Putamen (tissue), 1 donor: ENCODE results near the gene LBX1.

Experiments
- DNase-seq: peaks from one replicate; pipeline ENCODE4 v3.0.0-alpha.2; 2016; ENCODE audit warnings: low spot score

Gene LBX1

GRCh38 chr10:101225846-101226421, 3.3 kb downstream of the LBX1 start:
- DNase-seq: no peak

GRCh38 chr10:101224910-101225823, 4.1 kb downstream of the LBX1 start:
- no peak for DNase-seq

- no peak for DNase-seq
Observed at GRCh38 chr10:101224060-101224909, 5.0 kb downstream of the LBX1 start.

GRCh38 chr10:101223274-101224059, 5.8 kb downstream of the LBX1 start:
- no peak for DNase-seq

GRCh38 chr10:101222683-101223273, 6.5 kb downstream of the LBX1 start:
- no peak for DNase-seq

DNA sequence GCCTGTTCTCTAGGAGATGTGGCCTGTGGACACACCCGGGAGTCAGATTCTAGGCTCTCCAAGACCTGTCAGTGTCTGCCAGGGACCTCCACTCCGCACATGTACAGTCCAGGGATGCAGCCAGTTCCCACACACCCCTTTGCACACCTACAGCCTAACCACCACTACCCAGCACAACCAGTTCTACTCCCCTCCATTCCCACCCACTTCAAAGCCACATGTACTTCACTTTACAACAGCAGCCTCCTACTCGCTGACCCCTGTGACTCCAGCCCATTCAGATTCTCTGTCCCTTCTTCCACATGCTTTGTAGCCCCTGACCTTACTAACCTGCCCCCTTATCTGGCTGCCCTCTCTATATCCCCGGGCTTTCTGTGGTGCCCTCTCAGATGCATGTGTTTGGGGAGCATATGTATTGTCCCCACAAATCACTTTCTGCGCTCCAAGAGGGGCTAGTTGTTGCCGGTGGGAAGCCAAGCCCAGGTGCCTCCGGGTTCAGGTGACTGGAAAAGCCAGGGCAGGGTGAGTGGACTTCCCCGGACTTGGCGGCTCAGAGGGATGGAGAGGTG, 7.2 kb downstream of the LBX1 start:
- DNase-seq: no peak

DNA sequence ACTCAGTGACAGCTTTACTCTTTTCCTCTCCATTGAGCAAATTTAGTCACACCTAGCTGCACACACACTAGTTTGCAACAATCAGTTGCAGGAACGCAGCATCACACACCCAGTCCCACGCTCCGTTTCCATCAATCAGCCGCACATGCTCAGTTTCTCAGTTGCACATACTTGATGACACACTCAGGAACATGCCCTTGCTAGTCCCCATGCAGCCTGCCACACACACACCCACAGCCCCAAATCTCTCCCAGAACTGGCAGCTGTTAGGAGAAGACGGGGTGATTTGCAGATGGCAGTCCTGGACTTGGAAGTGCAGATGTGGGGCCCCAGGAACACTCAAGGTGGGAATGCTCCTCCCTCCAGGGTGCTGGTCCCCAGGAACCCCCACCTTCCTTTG, 7.7 kb downstream of the LBX1 start:
- DNase-seq: no peak

GRCh38 chr10:101219946-101220451, 9.3 kb downstream of the LBX1 start:
- DNase-seq: no peak

DNA sequence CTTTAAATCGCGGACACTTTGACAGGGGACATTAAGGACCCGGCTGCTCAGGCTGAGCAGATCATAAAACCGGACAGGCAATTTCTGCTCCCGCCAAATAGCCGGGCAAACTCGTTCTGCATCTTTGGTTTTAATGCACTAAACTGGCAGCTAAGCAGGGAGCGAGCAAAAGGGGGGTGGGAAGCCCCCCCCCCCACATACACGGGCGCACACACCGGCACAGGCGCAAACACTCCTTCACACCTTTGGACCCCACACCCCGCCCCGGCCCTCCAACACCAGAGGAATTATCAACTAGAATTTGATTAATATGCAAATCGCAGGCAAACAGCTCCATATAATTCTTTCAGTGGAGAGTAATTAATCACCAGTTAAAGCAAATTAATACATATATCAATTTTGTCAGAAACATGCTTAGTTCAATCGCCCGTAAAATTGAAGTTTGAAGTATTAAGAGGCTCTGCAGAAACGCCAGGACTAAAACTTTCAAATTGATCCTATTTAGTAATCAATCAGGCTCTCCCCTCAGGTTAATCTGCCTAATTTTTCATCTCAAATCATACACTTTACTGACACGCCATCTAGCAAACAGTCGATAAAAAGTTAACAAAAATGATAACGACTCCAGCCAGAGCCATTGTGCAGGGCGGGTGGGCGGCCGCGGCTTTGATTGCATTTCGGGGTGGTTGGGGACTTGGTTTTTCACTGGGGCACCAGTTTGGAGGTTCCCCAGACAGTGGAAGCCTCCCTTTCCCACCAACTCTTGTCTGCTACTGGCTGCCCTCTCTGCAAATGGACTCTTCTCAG, 9.9 kb downstream of the LBX1 start:
- no peak for DNase-seq

- DNase-seq: no peak
Observed at GRCh38 chr10:101218351-101219138, 10.7 kb downstream of the LBX1 start.

- no peak for DNase-seq
Observed at GRCh38 chr10:101217450-101218281, 11.6 kb downstream of the LBX1 start.

DNA sequence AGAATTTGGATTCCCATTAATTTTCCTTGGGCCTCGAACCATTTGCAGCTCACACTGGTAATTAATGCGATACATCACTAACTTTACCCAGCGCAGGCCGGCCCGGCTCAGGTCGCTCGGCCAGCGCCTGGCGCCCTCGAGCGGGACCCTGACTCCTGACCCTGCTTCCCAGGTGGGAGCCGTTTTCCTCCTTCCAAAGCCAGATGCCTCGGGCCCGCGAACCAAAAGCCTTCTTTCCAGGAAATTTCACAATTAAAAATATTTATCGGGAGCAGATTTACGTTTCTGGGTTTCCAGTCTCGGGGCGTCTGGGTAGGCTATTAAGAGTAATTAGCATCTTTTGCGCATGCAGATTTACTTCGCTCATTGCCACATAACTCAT, 12.2 kb downstream of the LBX1 start:
- DNase-seq: no peak

- no peak for DNase-seq
Observed at GRCh38 chr10:101216207-101217043, 12.8 kb downstream of the LBX1 start.

DNA sequence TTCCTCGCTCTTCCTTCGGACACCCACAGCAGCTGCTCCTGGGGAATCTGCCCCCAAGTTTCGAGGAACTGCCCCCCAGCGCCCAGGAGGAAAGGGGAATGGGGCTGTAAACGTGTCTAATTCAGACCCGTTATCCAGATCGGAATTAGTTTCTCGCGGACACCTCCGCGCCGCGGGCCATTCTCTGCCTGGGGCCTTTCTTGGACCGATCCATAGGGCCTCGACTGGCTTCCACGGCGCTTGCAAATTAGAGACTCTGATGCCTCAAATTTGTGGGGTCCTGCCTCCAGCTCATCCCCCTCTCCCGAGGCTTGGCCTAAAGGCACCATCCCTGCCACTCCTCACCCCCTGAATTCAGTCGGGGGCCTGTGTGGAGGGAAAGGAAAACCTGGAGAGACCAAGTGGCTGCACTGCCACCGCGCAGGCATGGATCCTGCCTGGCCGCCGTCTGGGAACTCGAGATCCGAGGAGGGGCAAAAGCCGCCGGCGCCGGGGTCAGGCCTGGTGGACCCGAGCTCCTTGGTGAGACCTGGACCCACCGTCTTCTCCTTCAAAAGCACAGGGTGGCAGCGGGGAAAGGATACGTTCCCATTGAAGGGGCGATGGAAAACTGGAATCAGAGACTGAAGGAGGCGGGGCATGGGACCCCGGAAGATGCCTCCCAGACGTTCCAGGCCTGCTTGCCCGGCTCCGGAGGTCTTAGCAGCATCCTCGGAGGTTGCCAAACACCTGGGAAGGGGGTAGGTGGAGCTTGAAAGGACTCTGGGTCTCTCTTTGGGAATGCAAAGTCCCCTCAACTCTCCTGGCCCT, 13.7 kb downstream of the LBX1 start:
- no peak for DNase-seq

- no peak for DNase-seq
Observed at GRCh38 chr10:101214446-101215396, 14.5 kb downstream of the LBX1 start.
